ENCODE measurements around the gene CTU2.

The CTU2 gene

GRCh38 chr16:88715312-88716190, 9.2 kb downstream of the CTU2 start:
- DNase-seq = no peak

- DNase-seq = no peak
These were observed 9.9 kb downstream of the CTU2 start for GRCh38 chr16:88716201-88716600.

- DNase-seq = no peak
These were observed 10.3 kb downstream of the CTU2 start for GRCh38 chr16:88716601-88717001.

- DNase-seq = no peak
These were observed 11.9 kb downstream of the CTU2 start for GRCh38 chr16:88718178-88718577.

GRCh38 chr16:88719267-88719932, 13.1 kb downstream of the CTU2 start:
- no peak for DNase-seq

- no peak for DNase-seq
These were observed 13.6 kb downstream of the CTU2 start for GRCh38 chr16:88719933-88720296.

- DNase-seq = no peak
These were observed 14.2 kb downstream of the CTU2 start for GRCh38 chr16:88720396-88720970.

- DNase-seq = no peak
These were observed 14.9 kb downstream of the CTU2 start for GRCh38 chr16:88721236-88721635.

GRCh38 chr16:88721815-88722755, 15.8 kb downstream of the CTU2 start:
- no peak for DNase-seq

- no peak for DNase-seq
These were observed 16.6 kb downstream of the CTU2 start for GRCh38 chr16:88722784-88723506.

GRCh38 chr16:88723507-88723887, 17.2 kb downstream of the CTU2 start:
- no peak for DNase-seq

GRCh38 chr16:88723911-88724310, 17.6 kb downstream of the CTU2 start:
- no peak for DNase-seq

- no peak for DNase-seq
These were observed 18.7 kb downstream of the CTU2 start for GRCh38 chr16:88724855-88725555.

- no peak for DNase-seq
These were observed 19.5 kb downstream of the CTU2 start for GRCh38 chr16:88725609-88726407.

- no peak for DNase-seq
These were observed 20.1 kb downstream of the CTU2 start for GRCh38 chr16:88726408-88726749.

- no peak for DNase-seq
These were observed 20.7 kb downstream of the CTU2 start for GRCh38 chr16:88726981-88727380.

- no peak for DNase-seq
These were observed 21.6 kb downstream of the CTU2 start for GRCh38 chr16:88727871-88728270.

- no peak for DNase-seq
These were observed 24.6 kb downstream of the CTU2 start for GRCh38 chr16:88730632-88731607.

GRCh38 chr16:88731699-88732098, 25.4 kb downstream of the CTU2 start:
- no peak for DNase-seq

Data from NCI-H774 (cell line).